T-helper 2 cell (primary cell): ENCODE measurements around the gene KIF20B.
"Not testable (repeated sequence)": the region's sequence is repeated elsewhere in the genome, so short reads cannot be mapped to it uniquely, and the experiment has no call there.

Experiments
- DNase-seq, 5 experiments: peaks; one replicate each; pipeline versions ENCODE4 v3.0.0 to v3.0.0-alpha.2; 2012 to 2022

Gene KIF20B

DNA sequence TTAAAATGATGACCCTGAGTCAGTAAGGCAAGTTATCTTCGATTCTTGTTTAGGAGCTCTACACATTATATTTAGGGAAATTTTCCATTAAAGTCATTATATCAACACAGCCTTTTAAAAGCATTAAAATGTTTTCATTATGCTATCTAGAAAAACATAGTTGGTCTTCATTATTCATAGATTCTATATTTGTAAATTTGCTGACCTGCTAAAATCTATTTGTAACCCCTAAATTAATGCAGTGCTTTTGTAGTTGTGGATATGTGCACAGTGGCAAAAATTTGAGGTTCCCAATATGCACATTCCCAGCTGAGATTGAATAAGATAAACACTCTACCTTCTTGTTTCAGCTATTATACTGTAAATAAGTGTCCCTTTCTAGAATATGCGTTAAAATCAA, 81.1 kb downstream of the KIF20B start:
- no peak for DNase-seq

DNA sequence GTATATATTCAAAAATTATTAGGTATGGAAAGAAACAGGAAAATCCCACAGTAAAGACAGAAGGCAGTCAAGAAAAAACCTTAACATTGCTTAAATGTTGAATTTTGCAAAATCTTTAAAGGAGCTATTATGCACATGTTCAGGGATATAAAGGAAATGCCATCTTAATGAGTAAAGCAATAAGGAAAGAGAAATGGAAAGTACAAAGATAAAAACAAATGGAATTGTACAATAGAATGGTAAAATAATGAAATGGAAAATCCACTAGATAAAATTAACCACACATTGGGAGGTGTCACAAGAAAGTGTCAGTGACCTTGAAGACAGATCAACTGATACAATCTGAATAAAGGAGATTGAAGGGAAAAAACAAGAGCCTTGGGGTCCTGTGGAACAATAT, 82.0 kb downstream of the KIF20B start:
- DNase-seq: no peak

DNA sequence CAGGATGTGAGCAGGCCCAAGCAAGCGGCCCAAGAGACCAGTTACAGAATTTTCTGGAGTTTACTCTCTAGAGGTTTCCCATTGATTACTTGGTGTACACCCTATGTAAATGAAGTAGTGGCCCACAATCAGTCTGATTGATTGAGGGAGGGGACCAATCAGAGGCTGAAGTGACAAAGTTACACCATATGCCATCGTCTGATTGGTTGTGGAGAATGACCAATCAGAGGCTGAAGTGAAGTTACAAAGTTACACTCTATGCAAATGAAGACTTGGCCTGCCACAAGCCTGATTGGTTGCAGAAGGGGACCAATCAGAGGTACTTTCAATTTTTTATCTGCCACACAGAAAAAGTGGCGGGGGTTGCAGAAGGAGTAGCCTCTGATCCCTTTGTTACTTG, 83.7 kb downstream of the KIF20B start:
- peak in 1 of 5 experiments; percentile 45 for DNase-seq

DNA sequence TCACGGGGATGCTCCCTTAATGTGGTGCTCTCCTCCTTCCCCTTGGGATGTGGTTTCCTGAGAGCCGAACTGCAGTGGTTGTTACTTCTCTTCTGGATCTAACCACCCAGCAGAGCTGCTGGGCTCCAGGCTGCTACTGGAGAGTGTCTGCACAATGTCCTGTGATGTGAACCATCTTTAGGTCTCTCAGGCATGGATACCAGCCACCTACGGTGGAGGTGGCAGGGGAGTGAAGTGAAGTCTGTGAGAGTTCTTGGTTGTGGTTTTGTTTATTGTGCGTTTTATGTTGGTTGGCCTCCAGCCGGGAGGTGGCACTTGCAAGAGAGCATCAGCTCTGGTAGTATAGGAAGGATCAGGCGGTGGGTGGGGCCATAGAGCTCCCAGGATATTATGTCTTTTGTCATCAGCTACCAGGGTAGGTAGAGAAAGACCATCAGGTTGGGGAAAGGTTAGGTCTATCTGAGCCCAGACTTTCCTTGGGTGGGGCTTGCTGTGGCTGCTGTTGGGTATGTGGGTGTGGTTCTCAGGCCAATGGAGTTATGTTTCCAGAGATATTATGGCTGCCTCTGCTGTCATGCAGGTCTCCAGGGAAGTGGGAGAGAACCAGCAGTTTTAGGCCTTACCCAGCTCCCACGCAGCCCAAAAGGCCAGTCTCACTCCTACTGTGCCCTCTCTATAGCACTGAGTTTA, 87.9 kb downstream of the KIF20B start:
- no peak for DNase-seq

DNA sequence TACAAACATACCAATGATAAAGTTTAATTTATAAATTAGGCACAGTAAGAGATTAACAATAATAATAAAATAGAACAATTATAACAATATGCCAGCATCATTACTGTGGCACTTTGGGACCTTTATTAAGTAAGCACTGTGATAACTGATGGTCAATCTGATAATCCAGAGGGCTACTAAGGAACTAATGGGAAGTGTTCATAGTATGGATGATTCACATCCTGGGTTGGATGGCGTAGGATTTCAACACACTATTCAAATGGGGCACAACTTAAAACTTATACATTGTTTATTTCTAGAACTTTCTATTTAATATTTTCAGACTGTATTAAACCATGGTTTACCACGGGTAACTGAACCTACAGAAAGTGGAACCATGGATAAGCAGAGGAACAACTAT, 90.8 kb downstream of the KIF20B start:
- no peak for DNase-seq

DNA sequence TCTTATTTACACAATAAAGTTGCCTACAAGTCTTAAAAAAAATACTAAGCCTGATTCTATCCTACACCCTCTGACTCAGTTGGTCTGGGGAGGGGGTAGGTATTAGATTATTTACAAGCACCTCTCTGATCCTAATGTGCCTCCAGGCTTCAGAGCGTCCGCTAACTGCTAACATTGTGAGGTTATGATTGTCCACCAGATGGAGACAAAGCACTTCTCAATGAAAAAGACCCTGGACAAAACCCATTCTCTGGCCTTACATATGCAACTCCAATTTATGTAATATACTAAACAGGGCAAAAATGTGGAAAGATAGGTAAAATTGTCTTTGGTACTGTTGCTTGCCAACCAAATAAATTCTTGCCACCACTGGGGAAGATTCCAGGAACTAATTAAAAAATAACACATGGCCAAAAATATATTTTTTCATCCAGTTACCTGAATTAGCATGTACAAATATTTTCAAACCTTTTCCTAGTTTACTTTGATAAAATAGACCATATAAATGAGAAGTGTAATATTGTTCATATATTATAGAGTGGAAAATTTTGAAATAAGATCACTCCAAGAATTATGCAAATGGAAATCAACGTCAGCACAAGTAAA, 92.4 kb downstream of the KIF20B start:
- peak in 2 of 5 experiments; percentile 19 to 60 for DNase-seq

DNA sequence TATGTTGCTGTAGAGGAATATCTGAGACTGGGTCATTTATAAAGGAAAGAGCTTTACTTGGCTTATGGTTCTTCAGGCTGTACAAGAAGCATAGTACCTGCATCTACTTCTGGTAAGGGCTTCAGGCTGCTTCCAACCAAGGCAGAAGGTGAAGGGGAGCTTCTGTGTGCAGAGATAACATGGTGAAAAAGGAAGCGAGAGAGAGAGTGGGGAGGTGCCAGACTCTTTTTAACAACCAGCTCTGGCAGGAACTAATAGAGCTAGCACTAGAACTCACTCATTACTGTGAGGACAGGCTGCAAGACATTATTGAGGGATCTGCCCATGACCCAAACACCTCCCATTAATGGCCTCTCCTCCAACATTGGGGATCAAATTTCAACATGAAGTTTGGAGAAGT, 94.5 kb downstream of the KIF20B start:
- no peak for DNase-seq

DNA sequence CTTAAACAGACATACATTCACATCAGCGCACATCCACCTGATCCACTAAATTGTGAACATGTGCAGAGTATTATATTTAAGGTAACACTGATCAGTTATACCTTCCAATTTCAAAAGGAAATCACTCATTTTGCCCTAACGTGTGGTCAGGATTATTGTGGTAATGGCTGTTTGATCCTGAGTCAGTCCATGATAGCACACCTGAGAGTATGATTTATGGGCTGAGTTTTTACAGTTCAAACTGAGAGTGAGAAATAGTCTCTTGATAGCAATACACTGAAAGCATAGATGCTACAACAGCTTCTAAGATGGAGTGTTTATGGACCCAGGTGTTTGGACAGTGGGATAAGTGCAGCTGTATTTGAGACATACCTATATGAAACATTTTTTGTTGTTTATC, 96.7 kb downstream of the KIF20B start:
- DNase-seq: no peak

DNA sequence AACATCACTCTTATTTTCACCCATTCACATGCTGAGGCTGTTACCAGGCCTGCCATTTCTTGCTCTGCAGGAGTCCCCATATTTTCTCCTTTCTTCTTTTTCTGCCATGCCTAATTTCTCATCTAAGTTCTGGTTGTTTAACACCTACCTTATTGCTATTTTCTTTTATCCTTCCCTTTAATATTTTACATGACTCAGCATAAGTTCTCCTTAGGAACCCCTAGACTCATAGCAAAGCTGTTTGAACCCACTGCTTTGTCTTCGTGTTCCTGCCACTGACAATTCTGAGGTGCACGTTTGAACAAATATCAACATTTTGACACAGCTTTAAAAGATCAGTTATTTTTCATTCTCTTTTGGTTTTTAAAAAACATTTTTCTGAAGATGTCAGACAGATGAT, 98.2 kb downstream of the KIF20B start:
- DNase-seq: no peak

DNA sequence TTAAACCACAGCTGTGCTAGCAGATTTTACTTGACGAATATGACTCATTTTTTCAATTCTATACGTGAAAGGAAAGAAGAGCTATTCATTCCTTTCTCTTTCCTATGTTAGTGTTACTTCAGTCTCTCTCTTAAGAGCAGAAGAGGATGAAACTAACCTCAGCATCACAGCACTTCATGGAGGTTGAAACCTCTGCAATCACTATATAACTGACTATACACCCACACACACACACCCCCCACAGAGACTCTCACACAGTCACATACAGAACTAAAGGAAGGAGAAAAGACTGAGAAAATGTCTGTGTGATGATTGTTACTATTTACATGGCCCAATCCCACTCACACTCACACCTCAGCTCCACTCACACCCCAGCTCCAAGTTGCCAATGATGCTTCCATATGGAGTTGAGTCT, 104.2 kb downstream of the KIF20B start:
- peak in 2 of 5 experiments; percentile 31 to 81 for DNase-seq

DNA sequence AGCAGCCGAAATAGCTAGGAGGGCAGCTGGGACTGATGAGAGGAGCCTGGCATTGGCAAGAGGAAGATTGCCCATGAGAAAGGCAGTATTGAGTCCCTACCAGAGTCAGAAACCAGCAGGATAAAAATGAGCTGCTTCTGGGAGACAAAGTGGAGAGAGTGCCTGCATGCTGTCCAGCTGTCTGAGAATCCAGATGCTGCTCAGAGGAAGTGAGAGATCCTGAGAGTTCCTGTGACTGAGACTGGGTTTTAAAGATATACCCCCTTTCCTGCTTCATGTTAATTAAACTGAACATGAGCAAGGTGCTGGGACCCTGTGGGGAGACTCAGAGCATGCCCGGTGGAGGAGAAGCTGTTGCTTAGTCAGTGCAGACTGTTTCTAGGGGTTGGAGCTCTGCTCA, 107.5 kb downstream of the KIF20B start:
- no peak for DNase-seq

DNA sequence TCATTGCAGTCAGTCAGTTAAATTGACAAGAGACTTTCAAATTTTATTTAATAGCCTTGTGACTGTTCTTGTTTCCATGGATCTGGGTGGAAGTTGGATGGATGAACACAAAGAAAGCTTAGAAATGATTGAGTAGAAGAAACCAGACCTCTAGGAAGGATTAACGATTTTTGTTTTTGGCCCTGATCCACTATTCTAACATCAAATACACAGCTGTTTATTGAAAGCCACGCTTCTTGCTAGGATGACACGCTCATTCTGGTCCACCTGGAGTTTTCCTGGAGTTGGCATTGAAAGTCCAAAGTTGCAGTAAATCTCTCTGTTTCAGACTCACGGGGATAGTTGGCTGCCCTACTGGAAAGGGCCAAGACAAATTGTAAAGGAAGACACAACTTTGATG, 108.4 kb downstream of the KIF20B start:
- DNase-seq: no peak

DNA sequence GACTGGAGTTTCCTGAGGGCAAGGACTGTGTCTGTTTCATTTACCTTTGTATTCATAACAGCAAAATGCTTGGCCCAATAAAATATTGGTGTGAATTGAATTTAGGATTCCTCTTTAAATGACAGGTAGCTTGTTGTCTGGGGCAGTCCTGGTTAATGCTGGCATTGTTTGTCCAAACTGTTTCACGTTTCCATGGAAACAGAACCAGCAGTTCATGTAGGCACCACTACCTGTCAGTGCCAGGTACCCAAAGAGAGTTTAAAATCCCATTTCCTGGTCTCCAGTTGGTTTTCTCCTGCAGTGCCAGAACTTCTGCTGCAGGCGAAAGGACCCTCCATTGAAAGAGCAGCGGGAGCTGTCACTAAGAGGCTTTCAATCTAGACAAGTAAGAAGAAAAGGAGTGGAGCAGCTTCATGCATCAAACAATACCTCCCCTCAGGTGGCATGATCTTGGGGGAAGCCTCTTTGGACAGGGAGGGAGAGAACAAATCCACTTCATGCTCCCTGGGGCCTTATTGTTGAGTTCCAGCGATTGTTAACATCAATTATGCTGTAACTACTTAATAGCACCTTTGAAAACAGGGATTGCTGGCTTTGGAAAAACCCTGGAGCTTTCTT, 109.6 kb downstream of the KIF20B start:
- no peak for DNase-seq

DNA sequence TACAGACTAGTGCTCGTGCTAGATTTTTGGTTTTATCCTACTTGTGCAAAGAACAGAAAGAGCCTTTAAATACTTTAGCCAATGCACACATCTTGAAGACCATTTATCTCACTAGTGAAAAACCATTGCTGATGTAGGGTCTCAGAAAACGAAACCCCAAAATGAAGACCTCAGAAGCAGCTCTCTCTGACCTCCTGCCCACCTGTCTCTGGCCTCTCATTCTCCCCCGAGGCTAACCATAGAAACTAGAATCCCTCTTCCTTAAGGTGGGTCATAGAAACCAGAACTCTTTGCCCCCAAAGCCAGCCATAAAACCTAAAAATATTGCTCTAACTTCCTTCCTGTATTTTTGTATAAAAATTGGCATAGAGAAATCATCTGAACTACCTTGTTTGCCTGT, 112.2 kb downstream of the KIF20B start:
- no peak for DNase-seq

DNA sequence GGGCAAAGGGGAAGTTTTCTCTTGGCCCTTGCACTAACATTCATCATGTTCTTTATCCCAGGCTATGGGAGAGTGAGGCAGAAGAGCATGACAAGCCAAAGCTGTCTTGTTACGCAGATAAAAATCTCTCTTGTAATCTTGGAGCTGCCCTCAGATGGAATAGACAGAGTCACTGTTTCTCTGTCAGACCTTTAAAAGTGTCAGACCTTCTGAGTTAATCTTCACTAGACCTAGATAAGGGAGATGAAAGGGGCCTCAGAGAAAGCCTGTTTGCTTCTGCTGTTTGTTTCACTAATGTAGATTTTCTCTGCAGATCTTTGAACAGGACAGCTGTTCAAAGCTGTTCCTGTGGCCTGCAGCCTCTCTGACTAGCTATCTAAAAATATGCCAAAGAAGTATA, 112.9 kb downstream of the KIF20B start:
- no peak for DNase-seq

DNA sequence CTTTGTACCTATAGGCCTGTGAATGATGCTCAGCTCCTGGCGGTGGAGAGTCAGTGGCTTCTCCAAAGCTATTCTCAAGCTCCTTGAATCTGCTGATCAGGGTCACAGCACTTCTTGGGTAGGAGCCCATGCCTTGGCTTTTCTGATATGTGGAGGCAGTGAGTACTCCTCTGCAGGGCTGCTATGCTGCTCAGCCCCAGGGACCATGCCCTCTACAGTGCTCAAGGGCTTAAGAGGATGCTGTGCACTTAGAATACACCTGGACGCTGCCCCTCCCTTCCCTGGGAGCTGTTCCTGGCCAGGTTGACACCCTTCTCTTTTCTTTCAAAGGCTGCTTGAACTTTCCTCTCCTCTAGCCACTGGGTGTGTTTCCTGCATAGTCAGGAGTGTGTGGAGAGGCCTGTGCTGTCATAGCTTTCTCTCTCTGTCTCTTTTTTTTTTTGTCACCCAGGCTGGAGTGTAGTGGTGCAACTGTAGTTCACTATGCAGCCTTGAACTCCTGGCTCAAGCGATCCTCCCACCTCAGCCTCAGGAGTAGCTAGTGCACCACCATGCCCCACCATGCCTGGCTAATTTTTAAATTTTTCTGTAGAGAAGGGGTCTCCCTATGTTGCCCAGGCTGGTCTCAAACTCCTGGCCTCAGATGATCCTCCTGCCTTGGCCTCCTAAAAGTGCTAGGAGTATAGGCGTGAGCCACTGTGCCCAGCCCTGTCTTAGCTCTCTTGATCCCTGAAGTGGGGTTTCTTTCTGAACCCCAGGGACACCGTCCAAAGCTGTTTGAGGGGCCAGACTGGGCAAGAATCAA, 113.9 kb downstream of the KIF20B start:
- no peak for DNase-seq

DNA sequence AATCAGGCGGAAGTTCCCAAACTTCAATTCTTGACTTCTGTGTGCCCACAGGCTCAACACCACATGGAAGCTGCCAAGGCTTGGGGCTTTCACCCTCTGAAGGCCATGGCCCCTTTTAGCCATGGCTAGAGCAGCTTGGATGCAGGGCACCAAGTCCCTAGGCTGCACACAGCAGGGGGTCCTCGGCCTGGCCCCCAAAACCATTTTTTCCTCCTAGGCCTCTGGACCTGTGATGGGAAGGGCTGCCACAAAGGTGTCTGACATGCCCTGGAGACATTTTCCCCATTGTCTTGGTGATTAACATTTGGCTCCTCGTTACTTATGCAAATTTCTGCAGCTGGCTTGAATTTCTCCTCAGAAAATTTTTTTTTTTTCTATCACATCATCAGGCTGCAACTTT, 117.6 kb downstream of the KIF20B start:
- not testable (repeated sequence) for DNase-seq
